CD14-positive monocyte (primary cell): ENCODE results near the gene NXNL1. TPM values are rescaled to one million over a fixed set of nuclear protein-coding genes. Genes with fewer than 3 reads are reported as not detected.

Experiments
- DNase-seq, 3 donors: peaks; one replicate each; pipeline ENCODE4 v3.0.0-alpha.2; 2011 to 2022
- H2AFZ ChIP-seq: 2 replicates; pipeline ENCODE4 v1.6.0; 2012; ENCODE audit warnings: mild to moderate bottlenecking, low read depth, low read length, inconsistent platforms; ENCODE audit not compliant: insufficient read depth, poor library complexity, severe bottlenecking
- H3K27ac ChIP-seq, 2 donors: 1 replicate in 1 of 2; 2 replicates in 1 of 2; pipeline ENCODE4 v1.5.1; 2012 to 2013; ENCODE audit warnings: low read length in 2 of 2, control low read depth in 1 of 2, inconsistent platforms in 1 of 2, low read depth in 1 of 2, mild to moderate bottlenecking in 1 of 2
- H3K27me3 ChIP-seq, 2 donors: one replicate each; pipeline versions ENCODE4 v1.6.0 to v1.6.1; 2011 to 2013; ENCODE audit warnings: low read length in 2 of 2; ENCODE audit not compliant: control insufficient read depth in 2 of 2, insufficient read depth in 2 of 2
- H3K36me3 ChIP-seq, 2 donors: replicated peaks in 1 of 2; 1 replicate in 1 of 2; 2 replicates in 1 of 2; pipeline versions ENCODE4 v1.5.1 to v1.6.1; 2012 to 2013; ENCODE audit warnings: low read length in 2 of 2, control low read depth in 1 of 2, inconsistent platforms in 1 of 2, mild to moderate bottlenecking in 1 of 2; ENCODE audit not compliant: insufficient read depth in 2 of 2, control insufficient read depth in 1 of 2
- H3K4me1 ChIP-seq, 2 donors: 1 replicate in 1 of 2; 2 replicates in 1 of 2; pipeline versions ENCODE4 v1.5.1 to v1.6.1; 2012 to 2013; ENCODE audit warnings: low read length in 2 of 2, control low read depth in 1 of 2, inconsistent platforms in 1 of 2, mild to moderate bottlenecking in 1 of 2, moderate library complexity in 1 of 2; ENCODE audit not compliant: insufficient read depth in 2 of 2, control insufficient read depth in 1 of 2
- H3K4me2 ChIP-seq: replicated peaks from 2 replicates; pipeline ENCODE3; 2012; ENCODE audit warnings: low read length, moderate library complexity, mild to moderate bottlenecking; ENCODE audit not compliant: poor library complexity, severe bottlenecking; ENCODE audit errors: extremely low read depth
- H3K4me3 ChIP-seq, 3 experiments: fragments of 200-600 bp in 1 of 3; sonication (generic) in 1 of 3; replicated peaks in 1 of 3; 1 replicate in 2 of 3; 2 replicates in 1 of 3; pipeline ENCODE4 v1.5.1; 2011 to 2013; ENCODE audit warnings: low read length in 3 of 3, mild to moderate bottlenecking in 3 of 3, control low read depth in 2 of 3, low read depth in 2 of 3, inconsistent platforms in 1 of 3, moderate library complexity in 1 of 3
- H3K79me2 ChIP-seq: 2 replicates; pipeline ENCODE4 v1.6.0; 2012; ENCODE audit warnings: mild to moderate bottlenecking, control low read depth, inconsistent platforms, low read length, moderate library complexity; ENCODE audit not compliant: insufficient read depth
- H3K9ac ChIP-seq: 2 replicates; pipeline ENCODE4 v1.6.0; 2017; ENCODE audit warnings: low read length, mild to moderate bottlenecking; ENCODE audit not compliant: insufficient read depth, poor library complexity, severe bottlenecking
- H3K9me3 ChIP-seq, 2 donors: replicated peaks in 1 of 2; 1 replicate in 1 of 2; 2 replicates in 1 of 2; pipeline versions ENCODE4 v1.5.1 to v1.6.1; 2012 to 2013; ENCODE audit warnings: low read length in 2 of 2, control low read depth in 1 of 2; ENCODE audit not compliant: control insufficient read depth in 1 of 2, insufficient read depth in 1 of 2
- H4K20me1 ChIP-seq: 2 replicates; pipeline ENCODE4 v1.6.0; 2012; ENCODE audit warnings: mild to moderate bottlenecking, low read length, control low read depth, moderate library complexity; ENCODE audit not compliant: insufficient read depth
- H3K27ac Mint-ChIP-seq, 7 donors: one replicate each; pipeline ENCODE4 v1.8.0; 2020; ENCODE audit warnings: mild to moderate bottlenecking in 7 of 7, mixed read lengths in 7 of 7, moderate library complexity in 6 of 7, inconsistent platforms in 2 of 7
- H3K27me3 Mint-ChIP-seq, 3 donors: one replicate each; pipeline ENCODE4 v1.8.0; 2021 to 2022; ENCODE audit warnings: low read depth in 3 of 3, mild to moderate bottlenecking in 3 of 3, mixed read lengths in 3 of 3, moderate library complexity in 3 of 3, inconsistent platforms in 1 of 3
- H3K36me3 Mint-ChIP-seq, 2 donors: one replicate each; pipeline ENCODE4 v1.8.0; 2020; ENCODE audit warnings: mixed read lengths in 2 of 2, inconsistent platforms in 1 of 2, mild to moderate bottlenecking in 1 of 2
- H3K4me1 Mint-ChIP-seq: one replicate; pipeline ENCODE4 v1.8.0; 2020; ENCODE audit warnings: mild to moderate bottlenecking, mixed read lengths
- H3K4me3 Mint-ChIP-seq, 2 donors: one replicate each; pipeline ENCODE4 v1.8.0; 2020; ENCODE audit warnings: mild to moderate bottlenecking in 2 of 2, mixed read lengths in 2 of 2, moderate library complexity in 1 of 2
- H3K9me3 Mint-ChIP-seq, 7 donors: one replicate each; pipeline ENCODE4 v1.8.0; 2020 to 2022; ENCODE audit warnings: mixed read lengths in 7 of 7, mild to moderate bottlenecking in 6 of 7, moderate library complexity in 6 of 7, inconsistent platforms in 2 of 7
- WGBS: methylation state at CpG from one replicate; pipeline ENCODE4 v1.1.5; 2013; ENCODE audit warnings: missing lambda C conversion rate; ENCODE audit not compliant: insufficient coverage; 5-methylcytosine and 5-hydroxymethylcytosine counted together
- intact Hi-C, 2 donors: fragments of 100-400 bp; cut with micrococcal nuclease; formaldehyde crosslinking; loops; one replicate each; pipeline versions ENCODE4 v1.15.0 to v1.15.1; 2023
- polyA plus RNA-seq, 3 donors: library from polyadenylated mRNA; depleted of rRNA in 1 of 3; unstranded in 2 of 3; stranded (reverse) in 1 of 3; fragments of 300-500 nt in 2 of 3; fragments of >200 nt in 1 of 3; fragmentation: Illumina TruSeq in 2 of 3; gene quantifications; 1 replicate in 2 of 3; 2 replicates in 1 of 3; pipeline ENCODE4 v1.2.3, GENCODE V29; 2012 to 2021
- TF ChIP-seq, protein P1 (sequence below): fragments of 200-600 bp; IDR thresholded peaks from one replicate; pipeline ENCODE4 v1.8.0; 2022; ENCODE audit warnings: antibody characterized with exemption, mild to moderate bottlenecking

NXNL1 gene
- polyA plus RNA-seq, 3 donors, result not detected

DNA sequence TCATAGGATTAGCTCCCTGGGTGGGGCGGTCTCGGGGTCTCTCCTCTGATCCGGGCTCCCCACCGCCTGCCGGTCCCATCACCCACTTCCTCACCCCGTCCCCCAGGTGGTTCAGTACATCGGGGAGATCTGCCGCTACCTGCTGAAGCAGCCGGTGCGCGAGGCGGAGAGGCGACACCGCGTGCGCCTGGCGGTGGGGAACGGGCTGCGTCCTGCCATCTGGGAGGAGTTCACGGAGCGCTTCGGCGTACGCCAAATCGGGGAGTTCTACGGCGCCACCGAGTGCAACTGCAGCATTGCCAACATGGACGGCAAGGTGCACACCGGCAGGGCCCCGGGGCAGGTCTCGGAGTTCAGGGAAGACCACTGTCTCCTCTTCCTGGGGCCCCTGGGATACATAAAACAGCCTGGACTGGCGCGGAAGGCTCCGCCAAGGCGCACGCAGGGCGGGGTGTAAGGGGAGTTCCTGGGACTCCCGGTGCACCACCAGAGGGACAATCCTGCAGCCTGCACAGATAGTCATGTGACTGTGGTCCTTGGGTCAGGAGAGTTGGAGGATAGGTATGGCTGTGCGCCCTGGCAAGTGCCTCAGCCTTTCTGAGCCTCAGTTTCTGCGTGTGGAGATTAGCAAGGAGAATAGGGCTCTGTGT, 36.5 kb upstream of the NXNL1 start:
- peaks cover 13 to 26% of the 10 kb centered on the region in 2 donors for H3K36me3 ChIP-seq
- 93% methylated on average over 39 of the region's 41 CpGs for WGBS
- intact Hi-C loops, result no loop called here
- TF ChIP-seq, protein P1, sequence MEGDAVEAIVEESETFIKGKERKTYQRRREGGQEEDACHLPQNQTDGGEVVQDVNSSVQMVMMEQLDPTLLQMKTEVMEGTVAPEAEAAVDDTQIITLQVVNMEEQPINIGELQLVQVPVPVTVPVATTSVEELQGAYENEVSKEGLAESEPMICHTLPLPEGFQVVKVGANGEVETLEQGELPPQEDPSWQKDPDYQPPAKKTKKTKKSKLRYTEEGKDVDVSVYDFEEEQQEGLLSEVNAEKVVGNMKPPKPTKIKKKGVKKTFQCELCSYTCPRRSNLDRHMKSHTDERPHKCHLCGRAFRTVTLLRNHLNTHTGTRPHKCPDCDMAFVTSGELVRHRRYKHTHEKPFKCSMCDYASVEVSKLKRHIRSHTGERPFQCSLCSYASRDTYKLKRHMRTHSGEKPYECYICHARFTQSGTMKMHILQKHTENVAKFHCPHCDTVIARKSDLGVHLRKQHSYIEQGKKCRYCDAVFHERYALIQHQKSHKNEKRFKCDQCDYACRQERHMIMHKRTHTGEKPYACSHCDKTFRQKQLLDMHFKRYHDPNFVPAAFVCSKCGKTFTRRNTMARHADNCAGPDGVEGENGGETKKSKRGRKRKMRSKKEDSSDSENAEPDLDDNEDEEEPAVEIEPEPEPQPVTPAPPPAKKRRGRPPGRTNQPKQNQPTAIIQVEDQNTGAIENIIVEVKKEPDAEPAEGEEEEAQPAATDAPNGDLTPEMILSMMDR, result no peak
- peaks cover 29 to 31% of the 10 kb centered on the region in 2 donors for H3K4me1 ChIP-seq
- no peaks in the 10 kb centered on the region for H3K9me3 ChIP-seq
- peaks cover 19 to 50% of the 10 kb centered on the region in 2 donors for H3K36me3 Mint-ChIP-seq
- no peak overlapping the region for H3K9ac ChIP-seq
- DNase-seq, result no peak
- peaks cover 18% of the 10 kb centered on the region for H4K20me1 ChIP-seq
- no peak overlapping the region for H3K4me3 ChIP-seq
- no peak overlapping the region for H3K4me2 ChIP-seq
- H3K9me3 Mint-ChIP-seq, result peaks cover 0 to 5% (median 0%) of the 10 kb centered on the region in 7 donors
- H3K4me3 Mint-ChIP-seq, result no peak overlapping the region
- H3K79me2 ChIP-seq, result peaks cover 22% of the 10 kb centered on the region
- H3K27ac Mint-ChIP-seq, result no peak overlapping the region
- peaks cover 42% of the 10 kb centered on the region for H3K4me1 Mint-ChIP-seq
- no peaks in the 10 kb centered on the region for H3K27me3 ChIP-seq
- no peak overlapping the region for H2AFZ ChIP-seq
- H3K27me3 Mint-ChIP-seq, result peaks cover 0 to 4% (median 0%) of the 10 kb centered on the region in 3 donors
- H3K27ac ChIP-seq, result no peak overlapping the region

DNA sequence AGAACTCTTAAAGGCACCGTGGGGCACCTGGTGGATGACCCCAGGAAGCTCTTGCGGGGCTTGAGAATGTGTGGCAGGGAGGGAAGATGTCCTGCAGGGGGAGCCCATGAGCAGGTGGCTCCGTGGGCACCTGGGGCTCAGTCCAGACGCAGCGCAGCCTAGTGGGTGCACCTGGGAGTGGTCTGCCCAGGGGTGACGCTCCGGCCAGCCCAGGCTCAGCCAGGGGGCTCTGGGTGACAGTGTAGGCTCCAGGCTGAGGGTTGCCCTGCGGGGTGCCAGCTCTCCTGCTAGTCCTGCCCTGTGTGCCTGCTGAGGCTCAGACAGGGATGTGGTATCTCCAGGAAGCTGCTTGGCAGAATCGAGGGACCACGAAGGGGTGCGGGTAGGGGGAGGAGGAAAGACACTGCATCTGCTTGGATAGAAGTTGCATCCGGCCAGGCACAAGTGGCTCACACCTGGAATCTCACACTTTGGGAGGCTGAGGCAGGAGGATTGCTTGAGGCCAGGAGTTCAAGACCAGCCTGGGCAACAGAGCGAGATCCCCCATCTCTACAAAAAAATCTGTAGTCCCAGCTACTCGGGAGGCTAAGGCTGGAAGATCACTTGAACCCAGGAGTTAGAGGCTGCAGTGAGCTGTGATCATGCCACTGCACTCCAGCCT, 35.7 kb upstream of the NXNL1 start:
- Mint-ChIP-seq H3K4me1 (peaks cover 42% of the 10 kb centered on the region), H3K4me3 (no peak overlapping the region), H3K27me3 (peaks cover 0 to 4% (median 0%) of the 10 kb centered on the region in 3 donors), H3K27ac (peak overlapping the region in 2 of 7 donors; percentile 46 to 63), H3K36me3 (peaks cover 24 to 49% of the 10 kb centered on the region in 2 donors), H3K9me3 (peaks cover 0 to 7% (median 0%) of the 10 kb centered on the region in 7 donors)
- Histone ChIP-seq H3K27ac (no peak overlapping the region), H3K36me3 (peaks cover 14 to 28% of the 10 kb centered on the region in 2 donors), H3K9ac (no peak overlapping the region), H3K79me2 (peaks cover 22% of the 10 kb centered on the region), H3K4me3 (peak overlapping the region in 1 of 3 experiments; percentile 39), H3K9me3 (no peaks in the 10 kb centered on the region), H3K4me2 (peak overlapping the region; percentile 64), H2AFZ (no peak overlapping the region), H4K20me1 (peaks cover 18% of the 10 kb centered on the region), H3K27me3 (no peaks in the 10 kb centered on the region), H3K4me1 (peaks cover 29 to 31% of the 10 kb centered on the region in 2 donors)
- peak; percentile 75 to 85 (median 82) for DNase-seq
- 6% methylated on average over 13 of the region's 14 CpGs for WGBS
- TF ChIP-seq, protein P1, result peak; percentile 99
- intact Hi-C loops, result no loop called here
